Liver (tissue), 9 donors: Measurements from ENCODE around the gene CDC45. TPM values are rescaled to one million over a fixed set of nuclear protein-coding genes. Genes with fewer than 3 reads are reported as not detected.

ENCODE experiments used
- DNase-seq: peaks from one replicate; pipeline ENCODE4 v3.0.0-alpha.2; 2017; ENCODE audit warnings: low spot score
- H3K27ac ChIP-seq, 2 donors: one replicate each; pipeline ENCODE4 v1.7.0; 2013; ENCODE audit warnings: inconsistent platforms in 2 of 2, low read length in 2 of 2, control low read depth in 1 of 2, low read depth in 1 of 2, mild to moderate bottlenecking in 1 of 2
- H3K27me3 ChIP-seq, 4 donors: one replicate each; pipeline versions ENCODE4 v1.6.1 to v1.7.0; 2013; ENCODE audit warnings: low read length in 3 of 4, inconsistent platforms in 1 of 4, mild to moderate bottlenecking in 1 of 4, moderate library complexity in 1 of 4; ENCODE audit not compliant: control insufficient read depth in 4 of 4, insufficient read depth in 4 of 4
- H3K36me3 ChIP-seq, 4 donors: one replicate each; pipeline versions ENCODE4 v1.6.1 to v1.7.0; 2013; ENCODE audit warnings: low read length in 3 of 4, mild to moderate bottlenecking in 3 of 4, low read depth in 1 of 4, moderate library complexity in 1 of 4; ENCODE audit not compliant: control insufficient read depth in 4 of 4, insufficient read depth in 3 of 4
- H3K4me1 ChIP-seq, 4 donors: one replicate each; pipeline versions ENCODE4 v1.6.1 to v1.7.0; 2013; ENCODE audit warnings: low read length in 3 of 4, mild to moderate bottlenecking in 3 of 4, moderate library complexity in 1 of 4; ENCODE audit not compliant: control insufficient read depth in 4 of 4, insufficient read depth in 4 of 4
- H3K4me3 ChIP-seq, 3 donors: one replicate each; pipeline versions ENCODE4 v1.6.1 to v1.7.0; 2013; ENCODE audit warnings: low read length in 3 of 3, control low read depth in 1 of 3, low read depth in 1 of 3, mild to moderate bottlenecking in 1 of 3
- H3K9ac ChIP-seq, 2 donors: one replicate each; pipeline ENCODE4 v1.7.0; 2013; ENCODE audit warnings: low read length in 2 of 2, mild to moderate bottlenecking in 2 of 2, moderate library complexity in 2 of 2, control low read depth in 1 of 2, low read depth in 1 of 2
- H3K9me3 ChIP-seq, 4 donors: one replicate each; pipeline versions ENCODE4 v1.6.1 to v1.7.0; 2013; ENCODE audit warnings: low read length in 3 of 4; ENCODE audit not compliant: control insufficient read depth in 4 of 4
- ATF3 ChIP-seq: IDR thresholded peaks from 2 replicates; pipeline ENCODE4 v1.6.1; 2016; ENCODE audit warnings: antibody characterized with exemption
- CTCF ChIP-seq: fragments of 150-350 bp; IDR thresholded peaks from 2 replicates; pipeline ENCODE4 v1.5.1; 2017; ENCODE audit warnings: improper control_type of control experiment, low read depth, low read length; ENCODE audit not compliant: missing input control
- EGR1 ChIP-seq, 2 donors: IDR thresholded peaks; 2 replicates each; pipeline ENCODE4 v1.6.1; 2016 to 2018; ENCODE audit warnings: antibody characterized with exemption in 2 of 2, low read depth in 2 of 2
- FOXA1 ChIP-seq: IDR thresholded peaks from 2 replicates; pipeline ENCODE4 v1.6.1; 2016; ENCODE audit warnings: antibody characterized with exemption
- FOXA2 ChIP-seq: IDR thresholded peaks from 2 replicates; pipeline ENCODE4 v1.6.1; 2016; ENCODE audit warnings: antibody characterized with exemption
- GABPA ChIP-seq, 2 donors: IDR thresholded peaks in 1 of 2; conservative IDR thresholded peaks in 1 of 2; 2 replicates each; pipeline ENCODE4 v1.6.1; 2016; ENCODE audit warnings: antibody characterized with exemption in 2 of 2, mild to moderate bottlenecking in 1 of 2, moderate library complexity in 1 of 2
- HNF4A ChIP-seq, 2 donors: conservative IDR thresholded peaks; 2 replicates each; pipeline ENCODE4 v1.6.1; 2016; ENCODE audit warnings: antibody characterized with exemption in 2 of 2, mild to moderate bottlenecking in 2 of 2
- HNF4G ChIP-seq: IDR thresholded peaks from 2 replicates; pipeline ENCODE4 v1.6.1; 2016; ENCODE audit warnings: antibody characterized with exemption
- JUND ChIP-seq, 2 donors: IDR thresholded peaks; 2 replicates each; pipeline ENCODE4 v1.6.1; 2016; ENCODE audit warnings: antibody characterized with exemption in 2 of 2
- MAX ChIP-seq: IDR thresholded peaks from 2 replicates; pipeline ENCODE4 v1.6.1; 2016; ENCODE audit warnings: antibody characterized with exemption
- NR2F2 ChIP-seq: IDR thresholded peaks from 2 replicates; pipeline ENCODE4 v1.6.1; 2016; ENCODE audit warnings: antibody characterized with exemption
- RAD21 ChIP-seq, 2 donors: IDR thresholded peaks; 2 replicates each; pipeline ENCODE4 v1.6.1; 2016; ENCODE audit warnings: antibody characterized with exemption in 2 of 2, mild to moderate bottlenecking in 2 of 2
- REST ChIP-seq: IDR thresholded peaks from 2 replicates; pipeline ENCODE4 v1.6.1; 2016; ENCODE audit warnings: antibody characterized with exemption, mild to moderate bottlenecking
- SP1 ChIP-seq: IDR thresholded peaks from 2 replicates; pipeline ENCODE4 v1.6.1; 2018; ENCODE audit warnings: antibody characterized with exemption, mild to moderate bottlenecking
- YY1 ChIP-seq: IDR thresholded peaks from 2 replicates; pipeline ENCODE4 v1.6.1; 2016; ENCODE audit warnings: antibody characterized with exemption, mild to moderate bottlenecking
- ZBTB33 ChIP-seq: IDR thresholded peaks from 2 replicates; pipeline ENCODE4 v1.6.1; 2016; ENCODE audit warnings: antibody characterized with exemption
- WGBS: extraction: QIAGEN DNeasy Blood & Tissue Kit; methylation state at CpG from one replicate; pipeline ENCODE4 v1.1.7; 2013; 5-methylcytosine and 5-hydroxymethylcytosine counted together
- polyA plus RNA-seq, 2 donors: library from polyadenylated mRNA; stranded (reverse) in 1 of 2; unstranded in 1 of 2; fragments of 200-250 nt in 1 of 2; fragments of >200 nt in 1 of 2; fragmentation: Nextera tagmentation in 1 of 2; extraction: Ambion mirVana in 1 of 2; gene quantifications; one replicate each; pipeline versions ENCODE4 v1.2.1 to v1.2.3, GENCODE V29; 2013 to 2015
- total RNA-seq, 2 donors: library from RNA; depleted of rRNA; stranded (reverse); fragments of >200 nt; gene quantifications; one replicate each; pipeline ENCODE4 v1.2.3, GENCODE V29; 2014
- donor health status: healthy.
- donor health status: healthy.
- donor health status: healthy.
- donor health status: healthy.
- donor health status: healthy.

Gene CDC45
- total and polyA plus RNA-seq, 4 donors, result 0.33 to 15.5 (median 0.94) TPM

- Histone ChIP-seq H3K27ac (no peak overlapping the region), H3K4me3 (no peak overlapping the region), H3K27me3 (peaks cover 0 to 4% (median 0%) of the 10 kb centered on the region in 4 donors), H3K9ac (no peak overlapping the region), H3K36me3 (no peaks in the 10 kb centered on the region), H3K9me3 (no peaks in the 10 kb centered on the region), H3K4me1 (peaks cover 0 to 6% (median 0%) of the 10 kb centered on the region in 4 donors)
- no peak for DNase-seq
- TF ChIP-seq ATF3 (no peak), SP1 (no peak), HNF4A (conservative IDR thresholded peaks at IDR 0.05) (no peak), ZBTB33 (no peak), REST (no peak), RAD21 (IDR thresholded peaks at IDR 0.05) (no peak), GABPA (IDR thresholded peaks at IDR 0.05 in 1 of 2, conservative IDR thresholded peaks at IDR 0.05 in 1 of 2) (no peak), FOXA1 (no peak), YY1 (no peak), NR2F2 (no peak), EGR1 (IDR thresholded peaks at IDR 0.05; ENCODE audit: low read depth in 2 of 2) (no peak), JUND (IDR thresholded peaks at IDR 0.05) (no peak), FOXA2 (no peak), CTCF (no peak), MAX (no peak)
- WGBS, result 84% methylated on average over 4 of the region's 4 CpGs
These were observed 50.1 kb downstream of the CDC45 start for GRCh38 chr22:19529811-19530210.

- no peak for DNase-seq
- Histone ChIP-seq H3K36me3 (no peaks in the 10 kb centered on the region), H3K4me3 (no peak overlapping the region), H3K9me3 (no peaks in the 10 kb centered on the region), H3K27me3 (no peaks in the 10 kb centered on the region), H3K9ac (no peak overlapping the region), H3K4me1 (peaks cover 0 to 6% (median 0%) of the 10 kb centered on the region in 4 donors), H3K27ac (no peak overlapping the region)
- TF ChIP-seq CTCF (no peak), HNF4G (no peak), MAX (no peak), REST (no peak), GABPA (IDR thresholded peaks at IDR 0.05 in 1 of 2, conservative IDR thresholded peaks at IDR 0.05 in 1 of 2) (no peak), SP1 (no peak), NR2F2 (no peak), EGR1 (IDR thresholded peaks at IDR 0.05; ENCODE audit: low read depth in 2 of 2) (no peak), YY1 (no peak), HNF4A (conservative IDR thresholded peaks at IDR 0.05) (no peak)
- 67% methylated on average over 3 of the region's 3 CpGs for WGBS
These were observed 51.0 kb downstream of the CDC45 start for GRCh38 chr22:19530751-19531150.
